SH-SY5Y (cell line): ENCODE results near the gene COG2.

ENCODE experiments used
- GATA2 ChIP-seq: IDR thresholded peaks from 2 replicates; pipeline ENCODE4 v1.6.1; 2011; ENCODE audit warnings: mild to moderate bottlenecking, low read depth, low read length
- GATA3 ChIP-seq: IDR thresholded peaks from 2 replicates; pipeline ENCODE4 v1.6.1; 2011; ENCODE audit warnings: low read depth, mild to moderate bottlenecking, low read length, moderate library complexity

DNA sequence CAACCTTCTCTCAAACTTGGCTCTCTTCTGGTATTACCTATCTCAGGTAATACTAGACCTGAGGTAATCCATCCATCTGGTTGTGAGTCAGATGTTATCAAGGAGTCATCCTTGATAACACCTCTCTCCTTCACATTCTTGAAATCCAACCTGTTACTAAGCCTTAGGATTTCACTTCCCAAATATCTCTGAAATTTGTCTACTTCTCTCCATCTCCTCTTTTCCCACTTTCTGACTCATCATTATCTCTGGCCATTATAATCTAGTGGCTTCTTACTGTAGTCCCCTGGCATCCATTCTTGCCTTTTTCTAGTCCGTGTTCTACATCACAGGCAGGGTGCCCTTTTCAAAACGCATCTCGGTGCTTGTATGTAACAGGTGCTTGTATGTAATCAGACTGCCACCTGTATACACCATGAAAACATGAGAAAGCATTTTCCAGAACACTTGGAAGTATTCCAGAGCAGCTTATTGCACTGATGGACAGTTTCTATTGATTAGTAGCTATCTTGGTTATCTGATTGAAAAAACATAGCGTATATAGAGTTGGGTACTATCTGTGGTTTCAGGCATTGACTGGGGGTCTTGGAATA, 4.5 kb downstream of the COG2 start:
- no peak for TF ChIP-seq GATA2
- no peak for TF ChIP-seq GATA3
